Measurements from ENCODE around the gene HRG.
A peak's percentile ranks its signal among the peaks of the same experiment; 100 is the strongest.

The HRG gene, protein sequence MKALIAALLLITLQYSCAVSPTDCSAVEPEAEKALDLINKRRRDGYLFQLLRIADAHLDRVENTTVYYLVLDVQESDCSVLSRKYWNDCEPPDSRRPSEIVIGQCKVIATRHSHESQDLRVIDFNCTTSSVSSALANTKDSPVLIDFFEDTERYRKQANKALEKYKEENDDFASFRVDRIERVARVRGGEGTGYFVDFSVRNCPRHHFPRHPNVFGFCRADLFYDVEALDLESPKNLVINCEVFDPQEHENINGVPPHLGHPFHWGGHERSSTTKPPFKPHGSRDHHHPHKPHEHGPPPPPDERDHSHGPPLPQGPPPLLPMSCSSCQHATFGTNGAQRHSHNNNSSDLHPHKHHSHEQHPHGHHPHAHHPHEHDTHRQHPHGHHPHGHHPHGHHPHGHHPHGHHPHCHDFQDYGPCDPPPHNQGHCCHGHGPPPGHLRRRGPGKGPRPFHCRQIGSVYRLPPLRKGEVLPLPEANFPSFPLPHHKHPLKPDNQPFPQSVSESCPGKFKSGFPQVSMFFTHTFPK

DNA sequence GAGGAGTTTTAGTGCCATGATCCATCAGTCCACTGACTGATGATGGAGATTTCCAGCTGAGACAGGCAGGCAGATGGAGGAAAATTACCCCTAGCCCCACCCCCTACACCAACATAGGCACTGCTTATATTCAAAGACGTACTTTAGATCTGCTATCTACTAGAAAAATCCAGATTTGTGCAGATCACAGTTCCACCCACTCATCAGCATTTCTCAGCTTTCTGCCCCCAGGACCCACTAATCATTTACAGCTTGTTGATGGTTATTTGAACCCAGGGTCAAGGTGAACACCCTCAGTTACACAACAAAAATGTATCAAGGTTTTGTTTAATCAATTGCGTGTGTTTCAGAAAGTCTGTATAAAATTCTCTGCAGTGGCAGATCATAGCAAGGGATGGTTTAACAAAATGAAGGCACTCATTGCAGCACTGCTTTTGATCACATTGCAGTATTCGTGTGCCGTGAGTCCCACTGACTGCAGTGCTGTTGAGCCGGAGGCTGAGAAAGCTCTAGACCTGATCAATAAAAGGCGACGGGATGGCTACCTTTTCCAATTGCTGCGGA is at the start of gene HRG:
Gene HRG (plus strand): TSS at position 390 of the 564 bp plus-strand sequence. CDS start 18 bp downstream, at position 408.
- Histone ChIP-seq H3K4me1 (ENCODE audit: insufficient read depth, low read length, poor library complexity, severe bottlenecking) (no peaks in the 10 kb centered on the region), H3K36me3 (ENCODE audit: insufficient read depth, low read length) (no peaks in the 10 kb centered on the region), H3K4me2 (ENCODE audit: low read depth, low read length, poor library complexity, severe bottlenecking) (no peak within 1 kb of the TSS), H3K9ac (ENCODE audit: low read depth, low read length, poor library complexity, severe bottlenecking) (no peak within 1 kb of the TSS), H4K20me1 (ENCODE audit: insufficient read depth, low read length, poor library complexity, severe bottlenecking) (no peaks in the 10 kb centered on the region), H2AFZ (ENCODE audit: low read length) (no peak within 1 kb of the TSS), H3K4me3 (ENCODE audit: low read length, poor library complexity, severe bottlenecking) (no peak within 1 kb of the TSS), H3K9me2 (replicated peaks; ENCODE audit: low read depth, low read length) (no peaks in the 10 kb centered on the region), H3K27me3 (ENCODE audit: insufficient read depth, low read length, poor library complexity, severe bottlenecking) (no peaks in the 10 kb centered on the region), H3F3A (ENCODE audit: low read depth) (no peaks in the 10 kb centered on the region), H3K9me3 (ENCODE audit: insufficient read depth, low read depth, low read length) (no peaks in the 10 kb centered on the region), H3K79me2 (ENCODE audit: insufficient read depth, low read length) (no peaks in the 10 kb centered on the region)
- no peak for TF ChIP-seq EZH2phosphoT487 (IDR thresholded peaks at IDR 0.05; ENCODE audit: borderline replicate concordance)
- TF ChIP-seq, protein P1, sequence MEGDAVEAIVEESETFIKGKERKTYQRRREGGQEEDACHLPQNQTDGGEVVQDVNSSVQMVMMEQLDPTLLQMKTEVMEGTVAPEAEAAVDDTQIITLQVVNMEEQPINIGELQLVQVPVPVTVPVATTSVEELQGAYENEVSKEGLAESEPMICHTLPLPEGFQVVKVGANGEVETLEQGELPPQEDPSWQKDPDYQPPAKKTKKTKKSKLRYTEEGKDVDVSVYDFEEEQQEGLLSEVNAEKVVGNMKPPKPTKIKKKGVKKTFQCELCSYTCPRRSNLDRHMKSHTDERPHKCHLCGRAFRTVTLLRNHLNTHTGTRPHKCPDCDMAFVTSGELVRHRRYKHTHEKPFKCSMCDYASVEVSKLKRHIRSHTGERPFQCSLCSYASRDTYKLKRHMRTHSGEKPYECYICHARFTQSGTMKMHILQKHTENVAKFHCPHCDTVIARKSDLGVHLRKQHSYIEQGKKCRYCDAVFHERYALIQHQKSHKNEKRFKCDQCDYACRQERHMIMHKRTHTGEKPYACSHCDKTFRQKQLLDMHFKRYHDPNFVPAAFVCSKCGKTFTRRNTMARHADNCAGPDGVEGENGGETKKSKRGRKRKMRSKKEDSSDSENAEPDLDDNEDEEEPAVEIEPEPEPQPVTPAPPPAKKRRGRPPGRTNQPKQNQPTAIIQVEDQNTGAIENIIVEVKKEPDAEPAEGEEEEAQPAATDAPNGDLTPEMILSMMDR (conservative IDR thresholded peaks at IDR 0.05; ENCODE audit: low read length) = no peak

- Histone ChIP-seq H3K4me2 (ENCODE audit: low read depth, low read length, poor library complexity, severe bottlenecking) (no peak overlapping the region), H3K27me3 (ENCODE audit: insufficient read depth, low read length, poor library complexity, severe bottlenecking) (no peaks in the 10 kb centered on the region), H3K36me3 (ENCODE audit: insufficient read depth, low read length) (no peaks in the 10 kb centered on the region), H3F3A (ENCODE audit: low read depth) (no peaks in the 10 kb centered on the region), H4K20me1 (ENCODE audit: insufficient read depth, low read length, poor library complexity, severe bottlenecking) (no peaks in the 10 kb centered on the region), H3K9ac (ENCODE audit: low read depth, low read length, poor library complexity, severe bottlenecking) (no peak overlapping the region), H3K9me3 (ENCODE audit: insufficient read depth, low read depth, low read length) (no peaks in the 10 kb centered on the region), H3K79me2 (ENCODE audit: insufficient read depth, low read length) (no peaks in the 10 kb centered on the region), H3K4me1 (ENCODE audit: insufficient read depth, low read length, poor library complexity, severe bottlenecking) (peaks cover 8% of the 10 kb centered on the region), H3K4me3 (ENCODE audit: low read length, poor library complexity, severe bottlenecking) (no peak overlapping the region), H2AFZ (ENCODE audit: low read length) (0 out of 2 replicates have a peak overlapping the region, but pooled peaks have one; percentile 89), H3K9me2 (replicated peaks; ENCODE audit: low read depth, low read length) (no peaks in the 10 kb centered on the region)
- TF ChIP-seq, protein P1 (conservative IDR thresholded peaks at IDR 0.05; ENCODE audit: low read length) = no peak
- TF ChIP-seq EZH2phosphoT487 (IDR thresholded peaks at IDR 0.05; ENCODE audit: borderline replicate concordance) = no peak
Observed at GRCh38 chr3:186616299-186616617, 49.6 kb upstream of the HRG start.

- peak overlapping the region; percentile 89 for H2AFZ ChIP-seq (ENCODE audit: low read length)
- H3K79me2 ChIP-seq (ENCODE audit: insufficient read depth, low read length) = no peaks in the 10 kb centered on the region
- no peaks in the 10 kb centered on the region for H3K9me3 ChIP-seq (ENCODE audit: insufficient read depth, low read depth, low read length)
- no peaks in the 10 kb centered on the region for H3F3A ChIP-seq (ENCODE audit: low read depth)
- no peak overlapping the region for H3K4me3 ChIP-seq (ENCODE audit: low read length, poor library complexity, severe bottlenecking)
- TF ChIP-seq, protein P1 (conservative IDR thresholded peaks at IDR 0.05; ENCODE audit: low read length) = peak; percentile 87
- no peak for TF ChIP-seq EZH2phosphoT487 (IDR thresholded peaks at IDR 0.05; ENCODE audit: borderline replicate concordance)
- H3K36me3 ChIP-seq (ENCODE audit: insufficient read depth, low read length) = no peaks in the 10 kb centered on the region
- no peaks in the 10 kb centered on the region for H3K9me2 ChIP-seq (replicated peaks; ENCODE audit: low read depth, low read length)
- H3K27me3 ChIP-seq (ENCODE audit: insufficient read depth, low read length, poor library complexity, severe bottlenecking) = no peaks in the 10 kb centered on the region
- peaks cover 8% of the 10 kb centered on the region for H3K4me1 ChIP-seq (ENCODE audit: insufficient read depth, low read length, poor library complexity, severe bottlenecking)
- peak overlapping the region; percentile 13 for H3K9ac ChIP-seq (ENCODE audit: low read depth, low read length, poor library complexity, severe bottlenecking)
- H4K20me1 ChIP-seq (ENCODE audit: insufficient read depth, low read length, poor library complexity, severe bottlenecking) = no peaks in the 10 kb centered on the region
- peak overlapping the region; percentile 25 for H3K4me2 ChIP-seq (ENCODE audit: low read depth, low read length, poor library complexity, severe bottlenecking)
Observed at GRCh38 chr3:186617036-186617946, 48.5 kb upstream of the HRG start.
